Neutrophil (primary cell): Measurements from ENCODE around the gene POLD4.

Source experiments
- H3K27ac ChIP-seq: fragments of 200-600 bp; sonication (generic); 2 replicates; pipeline ENCODE4 v1.5.1; 2016; ENCODE audit warnings: mild to moderate bottlenecking, moderate library complexity
- H3K27me3 ChIP-seq: fragments of 200-600 bp; sonication (generic); 2 replicates; pipeline ENCODE4 v1.6.0; 2016; ENCODE audit warnings: mild to moderate bottlenecking
- H3K36me3 ChIP-seq: fragments of 200-600 bp; sonication (generic); 2 replicates; pipeline ENCODE4 v1.5.1; 2017
- H3K4me1 ChIP-seq, 2 experiments: fragments of 200-600 bp in 1 of 2; sonication (generic) in 1 of 2; 1 replicate in 1 of 2; 2 replicates in 1 of 2; pipeline versions ENCODE4 v1.5.1 to v1.6.1; 2013 to 2016; ENCODE audit warnings: low read depth in 1 of 2, low read length in 1 of 2, mild to moderate bottlenecking in 1 of 2, moderate library complexity in 1 of 2; ENCODE audit not compliant: control insufficient read depth in 1 of 2, insufficient read depth in 1 of 2
- H3K4me3 ChIP-seq, 2 experiments: fragments of 200-600 bp in 1 of 2; sonication (generic) in 1 of 2; 1 replicate in 1 of 2; 2 replicates in 1 of 2; pipeline ENCODE4 v1.5.1; 2013 to 2016; ENCODE audit warnings: low read depth in 1 of 2, low read length in 1 of 2, mild to moderate bottlenecking in 1 of 2, moderate library complexity in 1 of 2
- H3K9me3 ChIP-seq: fragments of 200-600 bp; sonication (generic); 2 replicates; pipeline ENCODE4 v1.5.1; 2016
- CTCF ChIP-seq: fragments of 200-600 bp; sonication (generic); IDR thresholded peaks from 2 replicates; pipeline ENCODE4 v1.5.1; 2016; ENCODE audit warnings: antibody characterized with exemption

Gene POLD4

GRCh38 chr11:67315325-67315909 lies 37.9 kb downstream of the POLD4 start:
- TF ChIP-seq CTCF = no peak
- no peak overlapping the region for H3K4me3 ChIP-seq
- H3K36me3 ChIP-seq = peaks cover 17% of the 10 kb centered on the region
- peaks cover 57 to 59% of the 10 kb centered on the region in 2 experiments for H3K4me1 ChIP-seq
- no peaks in the 10 kb centered on the region for H3K9me3 ChIP-seq
- H3K27me3 ChIP-seq = peaks cover 4% of the 10 kb centered on the region
- no peak overlapping the region for H3K27ac ChIP-seq

GRCh38 chr11:67314218-67314617 lies 39.1 kb downstream of the POLD4 start:
- H3K4me1 ChIP-seq = peaks cover 57 to 59% of the 10 kb centered on the region in 2 experiments
- no peaks in the 10 kb centered on the region for H3K9me3 ChIP-seq
- H3K36me3 ChIP-seq = peaks cover 29% of the 10 kb centered on the region
- TF ChIP-seq CTCF = no peak
- H3K4me3 ChIP-seq = no peak overlapping the region
- H3K27ac ChIP-seq = peak overlapping the region; percentile 93
- peaks cover 4% of the 10 kb centered on the region for H3K27me3 ChIP-seq

GRCh38 chr11:67313125-67313890 lies 40.0 kb downstream of the POLD4 start:
- H3K27ac ChIP-seq = peak overlapping the region; percentile 93
- H3K9me3 ChIP-seq = no peaks in the 10 kb centered on the region
- no peak for TF ChIP-seq CTCF
- no peaks in the 10 kb centered on the region for H3K27me3 ChIP-seq
- peak overlapping the region; percentile 25 to 53 for H3K4me3 ChIP-seq
- peaks cover 54 to 57% of the 10 kb centered on the region in 2 experiments for H3K4me1 ChIP-seq
- peaks cover 38% of the 10 kb centered on the region for H3K36me3 ChIP-seq

GRCh38 chr11:67312187-67313021 lies 40.9 kb downstream of the POLD4 start:
- no peak for TF ChIP-seq CTCF
- Histone ChIP-seq H3K27me3 (no peaks in the 10 kb centered on the region), H3K9me3 (no peaks in the 10 kb centered on the region), H3K27ac (peak overlapping the region; percentile 93), H3K4me1 (peaks cover 50 to 52% of the 10 kb centered on the region in 2 experiments), H3K4me3 (peak overlapping the region; percentile 25 to 53), H3K36me3 (peaks cover 47% of the 10 kb centered on the region)

- Histone ChIP-seq H3K9me3 (no peaks in the 10 kb centered on the region), H3K4me1 (peaks cover 46 to 48% of the 10 kb centered on the region in 2 experiments), H3K4me3 (no peak overlapping the region), H3K36me3 (peaks cover 55% of the 10 kb centered on the region), H3K27ac (peak overlapping the region; percentile 93), H3K27me3 (no peaks in the 10 kb centered on the region)
- no peak for TF ChIP-seq CTCF
These were observed 41.7 kb downstream of the POLD4 start for GRCh38 chr11:67311556-67312082.
